Activated CD8-positive, alpha-beta memory T cell treated with anti-CD3 and anti-CD28 coated beads, Interleukin-2, amount 50 U/mL, for 24 hours (primary cell): ENCODE results near the gene RSRC2.
"Not testable (repeated sequence)": the region's sequence is repeated elsewhere in the genome, so short reads cannot be mapped to it uniquely, and the experiment has no call there.

Experiments used
- DNase-seq: peaks from one replicate; pipeline ENCODE4 v3.0.0-alpha.2; 2020; ENCODE audit errors: extremely low read depth

The RSRC2 gene

GRCh38 chr12:122486360-122486759 is 40.4 kb downstream of the RSRC2 start:
- DNase-seq: not testable (repeated sequence)

DNA sequence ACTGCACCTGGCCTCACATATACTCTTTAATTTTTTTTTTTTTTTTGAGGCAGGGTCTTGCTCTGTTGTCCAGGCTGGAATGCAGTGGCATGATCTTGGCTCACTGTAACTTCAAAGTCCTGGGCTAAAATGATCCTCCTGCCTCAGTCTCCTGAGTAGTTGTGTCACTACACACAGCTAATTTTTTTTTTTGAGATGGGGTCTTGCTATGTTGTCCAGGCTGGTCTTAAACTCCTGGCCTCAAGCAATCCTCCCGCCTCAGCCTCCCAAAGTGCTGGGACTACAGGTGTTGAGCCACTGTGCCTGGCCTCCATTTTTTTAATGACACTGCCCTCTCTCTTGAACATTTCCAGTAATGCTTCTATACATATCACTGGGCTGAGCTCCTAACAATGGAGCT is 42.4 kb downstream of the RSRC2 start:
- not testable (repeated sequence) for DNase-seq

DNA sequence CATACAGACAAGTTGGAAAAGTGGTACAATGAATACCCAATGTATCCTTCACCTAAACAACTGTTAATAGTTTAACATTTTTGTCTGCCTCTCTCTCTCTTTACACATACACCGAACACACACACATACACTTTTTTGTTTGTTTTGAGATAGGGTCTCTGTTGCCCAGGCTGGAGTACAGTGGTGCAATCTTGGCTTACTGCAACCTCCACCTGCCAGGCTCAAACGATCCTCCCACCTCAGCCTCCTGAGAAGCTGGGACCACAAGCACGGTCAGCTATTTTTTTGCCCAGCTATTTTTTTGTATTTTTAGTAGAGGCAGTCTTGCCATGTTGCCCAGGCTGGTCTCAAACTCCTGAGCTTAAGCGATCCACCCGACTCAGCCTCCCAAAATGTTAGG is 42.8 kb downstream of the RSRC2 start:
- DNase-seq: no peak

DNA sequence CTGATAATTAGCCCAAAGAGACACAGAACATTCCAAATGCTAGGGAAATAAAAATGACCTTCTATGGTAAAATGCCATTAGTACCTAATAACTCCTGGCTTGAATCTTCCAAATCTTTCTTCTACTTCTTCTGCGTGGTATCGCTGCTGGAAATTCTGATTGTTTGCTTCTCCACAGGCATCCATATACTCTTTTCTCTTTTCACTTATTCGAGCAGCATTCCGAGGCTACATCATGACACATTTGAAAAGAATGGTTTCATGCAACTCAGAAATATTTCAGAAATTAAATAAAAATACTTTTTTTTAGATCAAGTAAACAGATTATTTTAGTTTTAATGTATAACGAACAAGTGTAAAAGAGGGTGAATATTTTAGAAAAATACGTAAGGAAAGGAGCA is 44.9 kb downstream of the RSRC2 start:
- no peak for DNase-seq

GRCh38 chr12:122480753-122481152 is 46.0 kb downstream of the RSRC2 start:
- DNase-seq: no peak

DNA sequence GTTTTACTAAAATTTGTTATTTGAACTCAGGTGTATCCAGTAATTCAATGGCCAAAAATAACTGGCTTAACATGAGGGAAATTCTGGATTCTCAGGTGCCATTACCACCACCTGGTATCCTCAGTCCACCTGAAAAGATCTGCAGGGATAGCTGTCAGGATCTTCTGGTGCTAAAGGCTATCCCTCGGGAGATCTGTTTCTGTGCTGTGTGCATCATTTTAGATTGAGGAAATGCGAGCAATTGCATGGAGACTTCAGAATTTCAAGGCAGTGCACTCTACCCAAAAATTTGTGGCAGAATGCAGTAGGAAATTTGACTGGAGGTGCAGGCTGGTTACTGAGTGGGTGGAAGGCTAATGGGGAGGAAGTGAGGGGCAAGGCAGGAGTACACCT is 52.4 kb downstream of the RSRC2 start:
- DNase-seq: no peak

- DNase-seq: no peak
Measured at GRCh38 chr12:122473543-122474323, 53.0 kb downstream of the RSRC2 start.

DNA sequence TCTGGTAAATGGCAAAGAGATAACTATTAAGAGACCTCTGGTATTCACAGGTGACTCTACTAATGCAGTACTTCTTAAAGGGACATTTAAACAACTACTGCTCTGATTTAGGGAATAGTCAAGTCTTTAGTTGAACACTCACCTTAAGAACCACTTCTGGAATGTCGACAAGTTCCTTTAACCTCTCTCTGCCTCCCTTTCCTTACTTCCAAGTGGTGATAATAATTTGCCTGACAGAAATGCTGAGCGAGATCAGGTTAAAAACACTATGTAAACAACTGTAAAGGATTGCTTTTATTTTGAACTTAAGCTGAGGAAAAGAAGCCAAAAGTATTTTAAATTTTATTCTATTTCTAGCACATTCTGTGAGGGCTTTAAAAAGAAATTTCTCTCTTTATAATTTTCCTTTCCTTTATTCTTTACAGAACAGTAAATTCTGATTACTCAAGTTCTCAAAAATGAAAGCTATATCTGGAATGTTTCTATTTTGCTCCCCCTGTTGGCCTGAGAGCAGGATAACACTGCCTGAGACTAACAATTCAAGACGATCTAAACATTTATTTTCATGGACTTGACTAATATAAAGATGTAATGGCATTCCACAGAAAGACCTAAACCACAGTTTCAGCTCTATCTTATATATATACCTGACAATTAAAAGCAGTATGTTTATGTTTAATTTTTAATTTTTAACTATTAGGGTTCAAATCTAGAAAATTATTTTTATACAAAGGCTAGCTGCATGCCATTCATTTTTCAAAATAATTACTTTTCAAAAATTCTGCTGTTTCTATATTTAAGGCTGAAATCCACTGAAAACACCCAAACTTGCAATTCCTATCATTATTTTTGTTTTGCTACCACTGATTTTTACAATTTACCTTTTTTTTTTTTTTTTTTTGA is 55.2 kb downstream of the RSRC2 start:
- DNase-seq: no peak

- DNase-seq: not testable (repeated sequence)
Measured at GRCh38 chr12:122470576-122470975, 56.2 kb downstream of the RSRC2 start.

DNA sequence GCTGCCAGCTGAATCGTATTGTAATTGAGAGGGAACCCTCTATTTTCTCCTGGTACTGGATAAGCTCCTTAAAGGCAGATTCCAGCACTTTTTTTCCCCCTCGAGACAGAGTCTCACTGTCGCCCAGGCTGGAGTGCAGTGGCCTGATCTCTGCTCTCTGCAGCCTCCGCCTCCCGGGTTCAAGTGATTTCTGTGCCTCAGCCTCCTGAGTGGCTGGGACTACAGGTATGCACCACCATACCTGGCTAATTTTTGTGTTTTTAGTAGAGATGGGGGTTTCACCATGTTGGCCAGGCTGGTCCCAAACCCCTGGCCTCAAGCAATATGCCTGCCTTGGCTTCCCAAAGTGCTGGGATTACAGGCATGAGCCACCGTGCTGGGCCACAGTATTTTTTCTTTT is 56.9 kb downstream of the RSRC2 start:
- not testable (repeated sequence) for DNase-seq

GRCh38 chr12:122467983-122468382 is 58.8 kb downstream of the RSRC2 start:
- no peak for DNase-seq

DNA sequence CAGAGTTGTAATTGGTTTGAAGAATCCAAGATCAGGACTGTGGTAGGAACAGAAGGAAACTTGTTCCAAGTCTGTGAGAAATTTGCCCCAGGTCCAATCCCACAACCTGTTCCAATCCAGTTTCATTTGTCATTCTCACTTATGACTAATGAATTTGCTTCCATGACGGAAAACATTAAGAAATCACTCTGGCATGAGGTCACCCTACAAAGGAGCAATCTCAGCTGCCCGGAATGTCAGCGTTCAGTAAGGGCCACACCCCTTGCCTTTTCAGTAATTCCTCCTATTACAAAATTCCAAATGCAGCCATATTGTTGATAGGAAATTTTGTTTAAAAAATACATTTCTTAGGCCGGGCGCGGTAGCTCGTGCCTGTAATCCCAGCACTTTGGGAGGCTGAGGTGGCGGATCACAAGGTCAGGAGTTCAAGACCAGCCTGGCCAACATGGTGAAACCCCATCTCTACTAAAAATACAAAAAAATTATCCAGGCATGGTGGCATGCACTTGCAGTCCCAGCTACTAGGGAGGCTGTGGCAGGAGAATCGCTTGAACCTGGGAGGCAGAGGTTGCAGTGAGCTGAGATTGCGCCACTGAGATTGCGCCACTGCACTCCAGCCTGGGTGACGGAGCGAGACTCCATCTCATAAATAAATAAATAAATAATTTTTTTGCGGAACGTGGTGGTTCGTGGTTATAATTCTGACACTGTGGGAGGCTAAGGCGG is 62.3 kb downstream of the RSRC2 start:
- not testable (repeated sequence) for DNase-seq

DNA sequence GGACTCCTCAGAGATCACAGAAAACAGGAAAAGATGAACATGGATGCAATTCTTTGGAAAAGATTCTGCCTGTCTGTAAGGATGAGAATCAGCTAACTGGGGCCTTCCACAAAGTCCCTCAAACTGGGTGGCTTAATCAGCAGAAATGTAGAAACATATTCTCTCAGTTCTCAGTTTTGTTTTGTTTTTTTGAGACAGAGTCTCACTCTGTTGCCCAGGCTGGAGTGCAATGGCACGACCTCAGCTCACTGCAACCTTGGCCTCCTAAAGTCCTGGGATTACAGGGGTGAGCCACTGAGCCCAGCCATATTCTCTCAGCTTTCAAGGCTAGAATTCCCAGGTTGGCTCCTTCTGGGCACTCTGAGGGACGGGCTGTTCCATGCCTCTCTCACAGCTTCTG is 66.1 kb downstream of the RSRC2 start:
- no peak for DNase-seq

GRCh38 chr12:122460061-122460460 is 66.7 kb downstream of the RSRC2 start:
- no peak for DNase-seq

- no peak for DNase-seq
Measured at GRCh38 chr12:122459211-122459610, 67.5 kb downstream of the RSRC2 start.

GRCh38 chr12:122458105-122459035 is 68.4 kb downstream of the RSRC2 start:
- no peak for DNase-seq

DNA sequence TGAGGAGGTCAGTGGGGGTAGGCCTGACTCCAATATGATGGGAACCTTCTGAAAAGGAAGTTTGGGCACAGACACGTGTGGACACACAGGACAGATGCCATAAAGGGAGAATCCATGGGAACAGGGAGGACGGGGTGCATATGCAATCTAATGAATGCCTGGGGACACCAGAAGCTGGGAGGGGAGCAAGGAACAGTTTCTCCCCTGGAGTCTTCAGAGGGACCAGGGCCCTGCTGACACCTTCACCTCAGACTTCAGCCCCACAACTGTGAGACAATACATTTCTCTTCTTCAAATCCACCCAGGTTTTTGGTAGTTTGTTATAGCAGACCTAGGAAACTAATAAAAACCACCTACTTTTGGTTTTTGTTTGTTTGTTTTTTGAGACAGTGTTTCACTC is 69.1 kb downstream of the RSRC2 start:
- no peak for DNase-seq

DNA sequence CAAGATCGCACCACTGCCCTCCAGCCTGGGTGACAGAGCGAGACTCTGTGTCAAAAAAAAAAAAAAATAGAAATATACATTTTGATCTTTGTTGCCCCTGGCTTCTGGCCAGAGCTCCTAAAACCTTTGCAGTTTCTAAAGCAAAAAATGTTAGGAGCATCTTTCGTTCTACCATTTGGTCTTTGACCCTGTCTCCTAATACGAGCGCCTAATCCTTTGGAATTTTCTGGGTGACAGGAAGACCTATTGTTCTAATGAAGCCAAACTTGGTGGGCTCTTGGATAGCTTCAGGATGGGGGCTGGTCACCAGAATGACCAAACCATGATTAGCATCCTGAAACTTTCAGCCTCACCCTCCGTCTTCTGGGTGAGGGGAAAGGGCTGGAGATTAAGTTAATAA is 72.0 kb downstream of the RSRC2 start:
- DNase-seq: no peak

DNA sequence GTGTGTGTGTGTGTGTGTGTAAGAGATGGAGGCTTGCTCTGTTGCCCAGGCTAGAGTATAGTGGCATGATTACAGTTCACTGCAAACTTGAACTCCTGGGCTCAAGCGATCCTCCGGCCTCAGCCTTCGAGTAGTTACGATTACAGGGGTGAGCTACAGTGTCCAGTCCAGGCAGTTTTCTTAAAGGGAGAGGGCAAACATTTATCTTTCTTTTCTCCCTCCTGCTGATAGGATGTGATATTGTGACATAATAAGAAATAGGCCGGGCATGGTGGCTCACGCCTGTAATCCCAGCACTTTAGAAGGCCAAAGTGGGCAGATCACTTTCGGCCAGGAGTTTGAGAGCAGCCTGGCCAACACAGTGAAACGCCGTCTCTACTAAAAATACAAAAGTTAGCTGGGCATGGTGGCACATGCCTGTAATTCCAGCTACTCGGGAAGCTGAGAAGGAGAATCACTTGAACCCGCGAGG is 72.5 kb downstream of the RSRC2 start:
- no peak for DNase-seq
